ENCODE measurements around the gene DYSF.

DYSF gene

GRCh38 chr2:71637736-71638135 lies 184.4 kb downstream of the DYSF start:
- Histone ChIP-seq H3K36me3 (ENCODE audit: control insufficient read depth in 2 of 2, insufficient read depth in 1 of 2, low read length in 2 of 2) (no peaks in the 10 kb centered on the region), H3K4me1 (ENCODE audit: control insufficient read depth, insufficient read depth, low read length) (no peaks in the 10 kb centered on the region), H3K9me3 (ENCODE audit: control insufficient read depth, insufficient read depth, low read depth, low read length) (no peaks in the 10 kb centered on the region), H3K27ac (ENCODE audit: extremely low read depth, low read depth, low read length) (no peak overlapping the region), H3K4me3 (ENCODE audit: low read depth, low read length) (no peak overlapping the region)
- TF ChIP-seq ZNF311 (tag by site-specific recombination; IDR thresholded peaks at IDR 0.05; ENCODE audit: borderline replicate concordance) (no peak), SP2 (tag by site-specific recombination; IDR thresholded peaks at IDR 0.05) (no peak), ZNF501 (tag by site-specific recombination; IDR thresholded peaks at IDR 0.05) (no peak), ZNF623 (tag by site-specific recombination; IDR thresholded peaks at IDR 0.05) (no peak), MYNN (tag by site-specific recombination; IDR thresholded peaks at IDR 0.05; ENCODE audit: borderline replicate concordance) (no peak), ZNF133 (tag by site-specific recombination; IDR thresholded peaks at IDR 0.05) (no peak), OVOL3 (tag by site-specific recombination; IDR thresholded peaks at IDR 0.05) (no peak), ZNF777 (tag by site-specific recombination; IDR thresholded peaks at IDR 0.05; ENCODE audit: borderline replicate concordance) (no peak), ZNF624 (tag by site-specific recombination; IDR thresholded peaks at IDR 0.05) (no peak), ZIC2 (tag by site-specific recombination; IDR thresholded peaks at IDR 0.05) (no peak), ZSCAN23 (tag by site-specific recombination; IDR thresholded peaks at IDR 0.05) (no peak), ZNF48 (tag by site-specific recombination; IDR thresholded peaks at IDR 0.05) (no peak), ZNF837 (tag by site-specific recombination; IDR thresholded peaks at IDR 0.05) (no peak), ZNF174 (tag by site-specific recombination; IDR thresholded peaks at IDR 0.05) (no peak), ZSCAN30 (tag by site-specific recombination; IDR thresholded peaks at IDR 0.05) (no peak)
- TF ChIP-seq, protein P1, sequence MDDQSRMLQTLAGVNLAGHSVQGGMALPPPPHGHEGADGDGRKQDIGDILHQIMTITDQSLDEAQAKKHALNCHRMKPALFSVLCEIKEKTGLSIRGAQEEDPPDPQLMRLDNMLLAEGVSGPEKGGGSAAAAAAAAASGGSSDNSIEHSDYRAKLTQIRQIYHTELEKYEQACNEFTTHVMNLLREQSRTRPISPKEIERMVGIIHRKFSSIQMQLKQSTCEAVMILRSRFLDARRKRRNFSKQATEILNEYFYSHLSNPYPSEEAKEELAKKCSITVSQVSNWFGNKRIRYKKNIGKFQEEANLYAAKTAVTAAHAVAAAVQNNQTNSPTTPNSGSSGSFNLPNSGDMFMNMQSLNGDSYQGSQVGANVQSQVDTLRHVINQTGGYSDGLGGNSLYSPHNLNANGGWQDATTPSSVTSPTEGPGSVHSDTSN (CRISPR knock-in tag; IDR thresholded peaks at IDR 0.05), result no peak
- TF ChIP-seq, protein P2, sequence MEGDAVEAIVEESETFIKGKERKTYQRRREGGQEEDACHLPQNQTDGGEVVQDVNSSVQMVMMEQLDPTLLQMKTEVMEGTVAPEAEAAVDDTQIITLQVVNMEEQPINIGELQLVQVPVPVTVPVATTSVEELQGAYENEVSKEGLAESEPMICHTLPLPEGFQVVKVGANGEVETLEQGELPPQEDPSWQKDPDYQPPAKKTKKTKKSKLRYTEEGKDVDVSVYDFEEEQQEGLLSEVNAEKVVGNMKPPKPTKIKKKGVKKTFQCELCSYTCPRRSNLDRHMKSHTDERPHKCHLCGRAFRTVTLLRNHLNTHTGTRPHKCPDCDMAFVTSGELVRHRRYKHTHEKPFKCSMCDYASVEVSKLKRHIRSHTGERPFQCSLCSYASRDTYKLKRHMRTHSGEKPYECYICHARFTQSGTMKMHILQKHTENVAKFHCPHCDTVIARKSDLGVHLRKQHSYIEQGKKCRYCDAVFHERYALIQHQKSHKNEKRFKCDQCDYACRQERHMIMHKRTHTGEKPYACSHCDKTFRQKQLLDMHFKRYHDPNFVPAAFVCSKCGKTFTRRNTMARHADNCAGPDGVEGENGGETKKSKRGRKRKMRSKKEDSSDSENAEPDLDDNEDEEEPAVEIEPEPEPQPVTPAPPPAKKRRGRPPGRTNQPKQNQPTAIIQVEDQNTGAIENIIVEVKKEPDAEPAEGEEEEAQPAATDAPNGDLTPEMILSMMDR (tag by site-specific recombination; IDR thresholded peaks at IDR 0.05), result no peak
- POLR2A ChIA-PET, result no interaction called here
- CTCF ChIA-PET, result interaction anchor here (0.7 kb wide), 2 partner anchors 56 to 162 kb away, joined by 5 read pairs; no protein-coding TSS in a partner anchor

GRCh38 chr2:71639735-71640134 lies 186.4 kb downstream of the DYSF start:
- Histone ChIP-seq H3K9me3 (ENCODE audit: control insufficient read depth, insufficient read depth, low read depth, low read length) (no peaks in the 10 kb centered on the region), H3K36me3 (ENCODE audit: control insufficient read depth in 2 of 2, insufficient read depth in 1 of 2, low read length in 2 of 2) (no peaks in the 10 kb centered on the region), H3K4me1 (ENCODE audit: control insufficient read depth, insufficient read depth, low read length) (no peaks in the 10 kb centered on the region), H3K27ac (ENCODE audit: extremely low read depth, low read depth, low read length) (no peak overlapping the region), H3K4me3 (ENCODE audit: low read depth, low read length) (no peak overlapping the region)
- TF ChIP-seq PRDM1 (tag by site-specific recombination; IDR thresholded peaks at IDR 0.05), result no peak
- TF ChIP-seq ZNF529 (tag by site-specific recombination; IDR thresholded peaks at IDR 0.05; ENCODE audit: insufficient replicate concordance), result no peak
- TF ChIP-seq, protein P3, sequence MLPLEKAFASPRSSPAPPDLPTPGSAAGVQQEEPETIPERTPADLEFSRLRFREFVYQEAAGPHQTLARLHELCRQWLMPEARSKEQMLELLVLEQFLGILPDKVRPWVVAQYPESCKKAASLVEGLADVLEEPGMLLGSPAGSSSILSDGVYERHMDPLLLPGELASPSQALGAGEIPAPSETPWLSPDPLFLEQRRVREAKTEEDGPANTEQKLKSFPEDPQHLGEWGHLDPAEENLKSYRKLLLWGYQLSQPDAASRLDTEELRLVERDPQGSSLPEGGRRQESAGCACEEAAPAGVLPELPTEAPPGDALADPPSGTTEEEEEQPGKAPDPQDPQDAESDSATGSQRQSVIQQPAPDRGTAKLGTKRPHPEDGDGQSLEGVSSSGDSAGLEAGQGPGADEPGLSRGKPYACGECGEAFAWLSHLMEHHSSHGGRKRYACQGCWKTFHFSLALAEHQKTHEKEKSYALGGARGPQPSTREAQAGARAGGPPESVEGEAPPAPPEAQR (tag by site-specific recombination; IDR thresholded peaks at IDR 0.05), result no peak
- no peak for TF ChIP-seq ZNF211 (tag by site-specific recombination; IDR thresholded peaks at IDR 0.05; ENCODE audit: low read depth)
- TF ChIP-seq, protein P4, sequence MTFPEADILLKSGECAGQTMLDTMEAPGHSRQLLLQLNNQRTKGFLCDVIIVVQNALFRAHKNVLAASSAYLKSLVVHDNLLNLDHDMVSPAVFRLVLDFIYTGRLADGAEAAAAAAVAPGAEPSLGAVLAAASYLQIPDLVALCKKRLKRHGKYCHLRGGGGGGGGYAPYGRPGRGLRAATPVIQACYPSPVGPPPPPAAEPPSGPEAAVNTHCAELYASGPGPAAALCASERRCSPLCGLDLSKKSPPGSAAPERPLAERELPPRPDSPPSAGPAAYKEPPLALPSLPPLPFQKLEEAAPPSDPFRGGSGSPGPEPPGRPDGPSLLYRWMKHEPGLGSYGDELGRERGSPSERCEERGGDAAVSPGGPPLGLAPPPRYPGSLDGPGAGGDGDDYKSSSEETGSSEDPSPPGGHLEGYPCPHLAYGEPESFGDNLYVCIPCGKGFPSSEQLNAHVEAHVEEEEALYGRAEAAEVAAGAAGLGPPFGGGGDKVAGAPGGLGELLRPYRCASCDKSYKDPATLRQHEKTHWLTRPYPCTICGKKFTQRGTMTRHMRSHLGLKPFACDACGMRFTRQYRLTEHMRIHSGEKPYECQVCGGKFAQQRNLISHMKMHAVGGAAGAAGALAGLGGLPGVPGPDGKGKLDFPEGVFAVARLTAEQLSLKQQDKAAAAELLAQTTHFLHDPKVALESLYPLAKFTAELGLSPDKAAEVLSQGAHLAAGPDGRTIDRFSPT (tag by site-specific recombination; IDR thresholded peaks at IDR 0.05), result no peak
- TF ChIP-seq ZNF354C (tag by site-specific recombination; IDR thresholded peaks at IDR 0.05; ENCODE audit: borderline replicate concordance, low read depth), result no peak
- no peak for TF ChIP-seq HOXA7 (CRISPR knock-in tag; IDR thresholded peaks at IDR 0.05; ENCODE audit: borderline replicate concordance)
- no peak for TF ChIP-seq KLF7 (tag by site-specific recombination; IDR thresholded peaks at IDR 0.05; ENCODE audit: borderline replicate concordance)
- TF ChIP-seq ZNF488 (tag by site-specific recombination; IDR thresholded peaks at IDR 0.05), result no peak
- TF ChIP-seq ZNF350 (tag by site-specific recombination; IDR thresholded peaks at IDR 0.05), result no peak
- TF ChIP-seq ZNF2 (tag by site-specific recombination; IDR thresholded peaks at IDR 0.05), result no peak
- TF ChIP-seq HOXC10 (CRISPR knock-in tag; IDR thresholded peaks at IDR 0.05), result no peak
- TF ChIP-seq FEZF1 (tag by site-specific recombination; IDR thresholded peaks at IDR 0.05), result no peak
- ChIA-PET POLR2A (no interaction called here), CTCF (no interaction called here)

All from HEK293 (cell line).